Stimulated activated CD8-positive, alpha-beta memory T cell treated with anti-CD3 and anti-CD28 coated beads, Interleukin-12 subunit alpha, Interleukin-12 subunit beta, amount 100 ng/mL, for 24 hours (primary cell): ENCODE data around the gene GAGE2A.
"Not testable (repeated sequence)": the region's sequence is repeated elsewhere in the genome, so short reads cannot be mapped to it uniquely, and the experiment has no call there.

Experiments
- DNase-seq: peaks from one replicate; pipeline ENCODE4 v3.0.0-alpha.2; 2020; ENCODE audit errors: extremely low read depth

GAGE2A gene, protein sequence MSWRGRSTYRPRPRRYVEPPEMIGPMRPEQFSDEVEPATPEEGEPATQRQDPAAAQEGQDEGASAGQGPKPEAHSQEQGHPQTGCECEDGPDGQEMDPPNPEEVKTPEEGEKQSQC

GRCh38 chrX:49589196-49589595 lies at the start of gene GAGE2A:
Gene GAGE2A, plus strand, starts transcription at chrX:49589496. Its CDS starts 1,155 bp downstream, at chrX:49590651.
- not testable (repeated sequence) for DNase-seq

GRCh38 chrX:49541433-49541832 lies 47.9 kb upstream of the GAGE2A start, which contains the start of gene GAGE12D:
Gene GAGE12D, plus strand, starts transcription at chrX:49541733. Its CDS starts 1,155 bp downstream, at chrX:49542888.
- DNase-seq: not testable (repeated sequence)

DNA sequence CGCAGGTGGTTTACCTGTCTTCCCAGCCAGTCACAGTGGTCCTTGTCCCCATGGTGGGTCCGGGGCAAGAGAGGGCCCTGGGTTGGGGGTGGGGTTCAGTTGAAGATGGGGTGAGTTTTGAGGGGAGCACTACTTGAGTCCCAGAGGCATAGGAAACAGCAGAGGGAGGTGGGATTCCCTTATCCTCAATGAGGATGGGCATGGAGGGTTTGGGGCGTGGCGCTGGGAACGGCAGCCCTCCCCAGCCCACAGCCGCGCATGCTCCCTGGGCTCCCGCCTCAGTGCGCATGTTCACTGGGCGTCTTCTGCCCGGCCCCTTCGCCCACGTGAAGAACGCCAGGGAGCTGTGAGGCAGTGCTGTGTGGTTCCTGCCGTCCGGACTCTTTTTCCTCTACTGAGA lies 38.3 kb upstream of the GAGE2A start, which contains the start of gene GAGE12E:
TSS of gene GAGE12E (plus strand) at position 301 of the 400 bp plus-strand sequence. CDS start 1,155 bp downstream, outside the sequence.
- not testable (repeated sequence) for DNase-seq

- DNase-seq: not testable (repeated sequence)
Measured at GRCh38 chrX:49560542-49560941, 28.8 kb upstream of the GAGE2A start, which contains the start of gene GAGE12F. Gene GAGE12F, plus strand, starts transcription at chrX:49560842. Its CDS starts 1,155 bp downstream, at chrX:49561997.

DNA sequence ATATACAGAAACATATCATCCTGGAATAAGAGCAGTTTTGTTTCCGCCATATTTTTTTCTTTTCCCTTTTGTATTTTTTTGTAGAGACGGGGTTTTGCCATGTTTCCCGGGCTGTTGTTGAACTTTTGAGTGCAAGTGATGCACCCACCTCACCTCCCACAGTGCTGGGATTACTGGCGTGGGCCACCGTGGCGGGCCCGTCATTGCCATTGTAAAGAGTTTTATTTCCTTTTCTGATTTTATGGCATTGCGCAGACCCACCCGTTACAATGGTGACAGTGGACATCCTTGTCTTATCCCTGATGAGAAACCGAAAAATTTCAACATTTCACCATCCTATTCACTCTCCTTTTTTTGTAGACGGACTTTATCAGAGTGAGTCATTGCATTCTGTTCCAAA lies 20.6 kb upstream of the GAGE2A start:
- not testable (repeated sequence) for DNase-seq

DNA sequence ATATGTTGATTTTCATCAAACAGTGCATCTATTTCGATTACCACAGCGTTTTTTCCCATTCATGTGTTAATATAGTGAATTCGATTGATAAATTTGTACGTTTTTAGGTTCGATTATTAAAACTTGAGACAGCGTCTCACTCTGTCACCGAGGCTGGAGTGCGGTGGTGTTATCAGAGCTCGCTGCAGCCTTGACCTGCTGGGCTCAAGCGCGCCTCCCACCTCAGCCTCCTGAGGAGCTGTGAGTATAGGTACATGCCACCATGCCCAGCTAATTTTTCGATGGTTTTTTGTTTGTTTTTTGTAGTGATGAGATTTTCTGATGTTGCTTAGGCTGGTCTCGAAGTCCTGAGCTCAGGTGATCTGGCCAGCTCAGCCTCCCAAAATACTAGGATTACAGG lies 20.1 kb upstream of the GAGE2A start:
- DNase-seq: not testable (repeated sequence)

DNA sequence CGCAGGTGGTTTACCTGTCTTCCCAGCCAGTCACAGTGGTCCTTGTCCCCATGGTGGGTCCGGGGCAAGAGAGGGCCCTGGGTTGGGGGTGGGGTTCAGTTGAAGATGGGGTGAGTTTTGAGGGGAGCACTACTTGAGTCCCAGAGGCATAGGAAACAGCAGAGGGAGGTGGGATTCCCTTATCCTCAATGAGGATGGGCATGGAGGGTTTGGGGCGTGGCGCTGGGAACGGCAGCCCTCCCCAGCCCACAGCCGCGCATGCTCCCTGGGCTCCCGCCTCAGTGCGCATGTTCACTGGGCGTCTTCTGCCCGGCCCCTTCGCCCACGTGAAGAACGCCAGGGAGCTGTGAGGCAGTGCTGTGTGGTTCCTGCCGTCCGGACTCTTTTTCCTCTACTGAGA lies 19.2 kb upstream of the GAGE2A start, which contains the start of gene GAGE12G:
TSS of gene GAGE12G (plus strand) at position 301 of the 400 bp plus-strand sequence. CDS start 1,155 bp downstream, outside the sequence.
- not testable (repeated sequence) for DNase-seq

DNA sequence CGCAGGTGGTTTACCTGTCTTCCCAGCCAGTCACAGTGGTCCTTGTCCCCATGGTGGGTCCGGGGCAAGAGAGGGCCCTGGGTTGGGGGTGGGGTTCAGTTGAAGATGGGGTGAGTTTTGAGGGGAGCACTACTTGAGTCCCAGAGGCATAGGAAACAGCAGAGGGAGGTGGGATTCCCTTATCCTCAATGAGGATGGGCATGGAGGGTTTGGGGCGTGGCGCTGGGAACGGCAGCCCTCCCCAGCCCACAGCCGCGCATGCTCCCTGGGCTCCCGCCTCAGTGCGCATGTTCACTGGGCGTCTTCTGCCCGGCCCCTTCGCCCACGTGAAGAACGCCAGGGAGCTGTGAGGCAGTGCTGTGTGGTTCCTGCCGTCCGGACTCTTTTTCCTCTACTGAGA lies 9.6 kb upstream of the GAGE2A start, which contains the start of gene GAGE12H:
TSS of gene GAGE12H (plus strand) at position 301 of the 400 bp plus-strand sequence. CDS start 1,155 bp downstream, outside the sequence.
- not testable (repeated sequence) for DNase-seq

DNA sequence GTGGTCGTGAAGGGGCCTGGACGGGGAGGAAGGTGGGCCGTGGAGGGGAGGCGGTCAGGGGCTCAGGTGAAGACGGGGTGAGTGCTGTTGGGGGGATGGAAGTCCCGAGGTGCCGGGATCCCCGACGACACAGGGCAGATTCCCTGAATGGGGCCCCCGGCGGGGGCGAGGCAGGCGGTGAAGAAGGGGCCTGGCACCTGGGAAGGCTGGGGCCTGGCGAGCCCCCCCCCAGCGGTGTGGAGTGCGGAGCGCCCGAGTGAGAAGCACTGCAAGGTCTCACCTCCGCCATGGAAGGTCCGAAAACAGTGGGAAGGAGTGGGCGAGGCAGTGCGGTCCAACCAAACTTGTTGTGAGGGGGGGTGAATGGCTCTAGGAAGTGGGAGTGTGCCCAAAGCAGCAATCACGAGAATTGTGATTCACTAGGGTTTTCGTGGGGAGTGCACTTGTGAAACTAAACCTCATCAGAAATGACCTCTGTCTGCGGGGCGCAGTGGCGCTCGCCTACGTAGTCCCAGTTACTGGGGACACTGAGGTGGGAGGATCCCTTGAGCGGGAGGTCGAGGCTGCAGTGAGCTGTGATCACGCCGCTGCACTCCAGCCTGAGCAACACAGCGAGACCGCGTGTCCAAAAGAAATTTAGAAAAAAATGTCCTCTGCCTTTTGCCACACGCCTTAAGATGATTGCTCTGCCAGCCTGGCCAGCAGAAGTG lies 628 bp downstream of the GAGE2A start:
- DNase-seq: not testable (repeated sequence)

DNA sequence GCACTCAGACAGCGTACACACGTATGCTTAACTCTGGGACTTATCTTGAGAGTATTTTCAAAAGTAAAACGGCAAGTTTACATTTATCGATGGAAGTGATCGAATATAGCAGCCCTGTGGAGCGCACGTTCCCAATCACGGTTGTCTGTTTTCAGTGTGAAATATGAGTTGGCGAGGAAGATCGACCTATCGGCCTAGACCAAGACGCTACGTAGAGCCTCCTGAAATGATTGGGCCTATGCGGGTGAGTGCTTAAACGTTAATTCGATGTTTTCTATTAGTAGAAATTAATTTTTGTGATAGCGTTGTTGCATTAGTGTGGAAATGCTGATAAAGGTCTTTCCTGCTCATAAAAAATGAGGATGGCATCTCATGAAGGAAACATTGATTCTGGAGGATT lies 1.2 kb downstream of the GAGE2A start:
- not testable (repeated sequence) for DNase-seq

DNA sequence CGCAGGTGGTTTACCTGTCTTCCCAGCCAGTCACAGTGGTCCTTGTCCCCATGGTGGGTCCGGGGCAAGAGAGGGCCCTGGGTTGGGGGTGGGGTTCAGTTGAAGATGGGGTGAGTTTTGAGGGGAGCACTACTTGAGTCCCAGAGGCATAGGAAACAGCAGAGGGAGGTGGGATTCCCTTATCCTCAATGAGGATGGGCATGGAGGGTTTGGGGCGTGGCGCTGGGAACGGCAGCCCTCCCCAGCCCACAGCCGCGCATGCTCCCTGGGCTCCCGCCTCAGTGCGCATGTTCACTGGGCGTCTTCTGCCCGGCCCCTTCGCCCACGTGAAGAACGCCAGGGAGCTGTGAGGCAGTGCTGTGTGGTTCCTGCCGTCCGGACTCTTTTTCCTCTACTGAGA lies 9.4 kb downstream of the GAGE2A start, which contains the start of gene GAGE1:
TSS of gene GAGE1 (plus strand) at position 301 of the 400 bp plus-strand sequence. CDS start 1,155 bp downstream, outside the sequence.
- DNase-seq: not testable (repeated sequence)

GRCh38 chrX:49610718-49611310 lies 21.5 kb downstream of the GAGE2A start:
- DNase-seq: no peak

DNA sequence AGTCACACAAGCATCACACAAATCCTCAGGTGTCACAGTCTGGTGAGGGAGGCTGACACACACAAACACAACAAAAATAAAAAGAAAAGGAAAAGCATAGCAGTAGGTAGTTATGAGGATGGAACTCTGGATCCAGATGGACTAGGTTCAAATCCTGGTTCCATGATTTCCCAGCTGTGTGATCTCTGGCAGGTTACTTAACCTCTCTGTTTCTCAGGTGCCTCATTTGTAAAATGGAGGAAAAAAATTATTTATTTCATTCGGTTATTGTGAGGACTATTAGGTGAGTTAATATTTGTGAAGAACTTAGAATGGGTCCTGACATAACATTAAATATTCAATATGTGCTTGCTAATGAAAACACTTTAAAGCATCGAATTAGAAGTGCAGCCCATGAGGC lies 29.3 kb downstream of the GAGE2A start:
- no peak for DNase-seq

GRCh38 chrX:49627086-49627777 lies 37.9 kb downstream of the GAGE2A start:
- DNase-seq: no peak

DNA sequence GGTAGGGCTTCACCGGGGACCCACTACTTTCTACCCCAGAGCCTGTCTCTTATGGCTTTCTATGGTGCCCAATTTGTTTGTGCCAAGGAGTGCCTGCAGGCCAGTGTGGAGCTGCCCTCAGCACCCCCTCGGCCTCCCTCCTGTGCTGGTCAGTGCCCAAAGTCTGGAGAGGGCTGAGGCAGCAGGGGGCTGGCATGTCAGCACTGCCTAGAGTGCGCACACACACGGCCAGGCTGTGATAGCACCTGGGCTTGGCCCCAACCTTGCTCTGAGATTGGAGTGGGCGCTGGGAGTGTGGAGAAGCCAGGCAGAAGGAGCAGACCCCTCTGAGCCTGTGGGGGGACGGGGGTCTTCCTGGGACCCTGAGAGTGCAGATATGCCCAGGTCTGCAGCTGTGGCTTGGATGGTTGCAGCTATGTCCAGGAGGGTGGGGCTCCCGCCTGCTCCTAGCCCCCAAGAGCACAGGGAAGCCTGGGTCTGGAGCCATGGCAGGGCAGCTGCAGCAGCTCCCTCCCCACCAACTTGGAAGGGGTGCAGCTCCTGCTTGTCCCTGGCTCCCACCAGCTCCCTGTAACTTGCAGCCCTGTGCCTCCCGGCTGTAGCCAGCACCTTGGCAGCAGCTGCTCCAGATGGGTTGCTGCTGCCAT lies 55.8 kb downstream of the GAGE2A start:
- no peak for DNase-seq
